Measurements from ENCODE around the gene TPM2. TPM values are rescaled to one million over a fixed set of nuclear protein-coding genes. Genes with fewer than 3 reads are reported as not detected.
A peak's percentile ranks its signal among the peaks of the same experiment; 100 is the strongest.

The TPM2 gene
- total RNA-seq, 1 donor from 2014 or later = 559 TPM

- no peak for DNase-seq (ENCODE audit: low spot score)
These were observed 10.6 kb downstream of the TPM2 start for GRCh38 chr9:35679091-35679490.

- DNase-seq (ENCODE audit: low spot score) = no peak
These were observed 13.9 kb downstream of the TPM2 start for GRCh38 chr9:35675732-35676392.

GRCh38 chr9:35675204-35675603 lies 14.5 kb downstream of the TPM2 start:
- DNase-seq (ENCODE audit: low spot score) = no peak

GRCh38 chr9:35674025-35674361 lies 15.7 kb downstream of the TPM2 start:
- no peak for DNase-seq (ENCODE audit: low spot score)

GRCh38 chr9:35673132-35674024 lies 16.3 kb downstream of the TPM2 start, which contains the start of gene CA9:
CA9 (plus strand) TSS chr9:35673928; CDS start chr9:35673960, 32 bp downstream.
- DNase-seq (ENCODE audit: low spot score) = no peak

GRCh38 chr9:35669331-35670145 lies 20.2 kb downstream of the TPM2 start:
- DNase-seq (ENCODE audit: low spot score) = no peak

GRCh38 chr9:35667939-35668338 lies 21.8 kb downstream of the TPM2 start:
- no peak for DNase-seq (ENCODE audit: low spot score)

GRCh38 chr9:35666549-35666948 lies 23.2 kb downstream of the TPM2 start:
- no peak for DNase-seq (ENCODE audit: low spot score)

GRCh38 chr9:35666045-35666444 lies 23.7 kb downstream of the TPM2 start:
- DNase-seq (ENCODE audit: low spot score) = no peak

- no peak for DNase-seq (ENCODE audit: low spot score)
These were observed 24.3 kb downstream of the TPM2 start for GRCh38 chr9:35665471-35665818.

GRCh38 chr9:35664531-35665470 lies 24.9 kb downstream of the TPM2 start, which contains the start of gene ARHGEF39:
ARHGEF39 (minus strand) TSS chr9:35665195; CDS start chr9:35665169, 26 bp downstream.
- DNase-seq (ENCODE audit: low spot score) = peak; percentile 77

GRCh38 chr9:35662437-35662836 lies 27.3 kb downstream of the TPM2 start:
- DNase-seq (ENCODE audit: low spot score) = no peak

GRCh38 chr9:35661756-35662350 lies 27.9 kb downstream of the TPM2 start:
- DNase-seq (ENCODE audit: low spot score) = no peak

GRCh38 chr9:35660966-35661415 lies 28.7 kb downstream of the TPM2 start:
- no peak for DNase-seq (ENCODE audit: low spot score)

- DNase-seq (ENCODE audit: low spot score) = no peak
These were observed 30.4 kb downstream of the TPM2 start for GRCh38 chr9:35659340-35659739.

- DNase-seq (ENCODE audit: low spot score) = no peak
These were observed 30.8 kb downstream of the TPM2 start for GRCh38 chr9:35658968-35659220.

GRCh38 chr9:35658137-35658967 lies 31.4 kb downstream of the TPM2 start, which contains the start of gene CCDC107:
CCDC107 (plus strand) TSS chr9:35658292; CDS start chr9:35658380, 88 bp downstream.
- DNase-seq (ENCODE audit: low spot score) = peak; percentile 84

- peak; percentile 96 for DNase-seq (ENCODE audit: low spot score)
These were observed 32.1 kb downstream of the TPM2 start, which contains the start of gene RMRP for GRCh38 chr9:35657546-35658136. RMRP (minus strand) TSS chr9:35658019.

- DNase-seq (ENCODE audit: low spot score) = no peak
These were observed 32.7 kb downstream of the TPM2 start for GRCh38 chr9:35656831-35657545.
